H9 (cell line): Measurements from ENCODE around the gene CDH4. TPM values are rescaled to one million over a fixed set of nuclear protein-coding genes. Genes with fewer than 3 reads are reported as not detected.

Source experiments
- DNase-seq: peaks from one replicate; pipeline ENCODE4 v3.0.0-alpha.2; 2017
- H2AFZ ChIP-seq: one replicate; pipeline ENCODE4 v1.6.1; 2013; ENCODE audit warnings: mild to moderate bottlenecking, low read length, control low read depth, moderate library complexity
- H2AK5ac ChIP-seq: 2 replicates; pipeline ENCODE4 v1.6.1; 2013; ENCODE audit warnings: low read length, control low read depth, mixed read lengths; ENCODE audit not compliant: insufficient read length
- H2BK120ac ChIP-seq: one replicate; pipeline ENCODE4 v1.6.1; 2013; ENCODE audit warnings: low read depth, mild to moderate bottlenecking, low read length, control low read depth, inconsistent platforms; ENCODE audit not compliant: poor library complexity, severe bottlenecking
- H2BK12ac ChIP-seq: 2 replicates; pipeline ENCODE4 v1.6.1; 2013; ENCODE audit warnings: low read length, control low read depth, mixed read lengths, low read depth; ENCODE audit not compliant: insufficient read length
- H2BK15ac ChIP-seq: 2 replicates; pipeline ENCODE4 v1.6.1; 2013; ENCODE audit warnings: low read depth, low read length, control low read depth
- H2BK20ac ChIP-seq: one replicate; pipeline ENCODE4 v1.6.1; 2013; ENCODE audit warnings: low read depth, mild to moderate bottlenecking, low read length, control low read depth, inconsistent platforms; ENCODE audit not compliant: poor library complexity, severe bottlenecking
- H2BK5ac ChIP-seq: 2 replicates; pipeline ENCODE4 v1.6.1; 2013; ENCODE audit warnings: low read length, control low read depth, mixed read lengths; ENCODE audit not compliant: insufficient read length
- H3K14ac ChIP-seq: 2 replicates; pipeline ENCODE4 v1.6.1; 2013; ENCODE audit warnings: low read length, control low read depth; ENCODE audit not compliant: insufficient read depth
- H3K18ac ChIP-seq: 2 replicates; pipeline ENCODE4 v1.6.1; 2013; ENCODE audit warnings: low read depth, mild to moderate bottlenecking, mixed read lengths, low read length, control low read depth; ENCODE audit not compliant: insufficient read length
- H3K23ac ChIP-seq: 2 replicates; pipeline ENCODE4 v1.6.1; 2013; ENCODE audit warnings: low read length, control low read depth, mixed read lengths, low read depth; ENCODE audit not compliant: insufficient read length
- H3K23me2 ChIP-seq: 2 replicates; pipeline ENCODE4 v1.6.1; 2013; ENCODE audit warnings: low read depth, mild to moderate bottlenecking, mixed read lengths, low read length, control low read depth; ENCODE audit not compliant: insufficient read length, poor library complexity, severe bottlenecking
- H3K27ac ChIP-seq: 2 replicates; pipeline ENCODE4 v1.5.1; 2013; ENCODE audit warnings: low read length, control low read depth, mixed read lengths, low read depth; ENCODE audit not compliant: insufficient read length
- H3K27me3 ChIP-seq: 2 replicates; pipeline ENCODE4 v1.6.1; 2013; ENCODE audit warnings: low read length, control low read depth, inconsistent platforms; ENCODE audit not compliant: insufficient read depth
- H3K4ac ChIP-seq: 2 replicates; pipeline ENCODE4 v1.6.1; 2013; ENCODE audit warnings: low read depth, mild to moderate bottlenecking, control low read depth, inconsistent platforms, low read length, moderate library complexity
- H3K4me1 ChIP-seq: 2 replicates; pipeline ENCODE4 v1.6.1; 2013; ENCODE audit warnings: low read length, control low read depth, inconsistent platforms; ENCODE audit not compliant: insufficient read depth
- H3K4me2 ChIP-seq: 2 replicates; pipeline ENCODE4 v1.6.1; 2013; ENCODE audit warnings: low read length, control low read depth, mixed read lengths; ENCODE audit not compliant: insufficient read length, insufficient read depth
- H3K56ac ChIP-seq: 2 replicates; pipeline ENCODE4 v1.6.1; 2013; ENCODE audit warnings: low read depth, mild to moderate bottlenecking, mixed read lengths, low read length, control low read depth; ENCODE audit not compliant: insufficient read length
- H3K79me1 ChIP-seq: 2 replicates; pipeline ENCODE4 v1.6.1; 2013; ENCODE audit warnings: low read depth, mild to moderate bottlenecking, moderate library complexity, low read length, control low read depth, inconsistent platforms; ENCODE audit not compliant: insufficient read depth, poor library complexity, severe bottlenecking
- H3K79me2 ChIP-seq: 2 replicates; pipeline ENCODE4 v1.6.1; 2013; ENCODE audit warnings: low read length, control low read depth, inconsistent platforms; ENCODE audit not compliant: insufficient read depth
- H3K9ac ChIP-seq: 2 replicates; pipeline ENCODE4 v1.6.1; 2013; ENCODE audit warnings: low read length, control low read depth, mixed read lengths; ENCODE audit not compliant: insufficient read length; ENCODE audit errors: extremely low read depth
- H3K9me3 ChIP-seq: one replicate; pipeline ENCODE4 v1.6.1; 2013; ENCODE audit warnings: low read depth, low read length, inconsistent platforms; ENCODE audit not compliant: control insufficient read depth
- H3T11ph ChIP-seq: one replicate; pipeline ENCODE4 v1.6.1; 2013; ENCODE audit warnings: mild to moderate bottlenecking, low read length, control low read depth, inconsistent platforms
- H4K20me1 ChIP-seq: one replicate; pipeline ENCODE4 v1.6.1; 2013; ENCODE audit not compliant: control insufficient read depth, insufficient read length, insufficient read depth
- H4K5ac ChIP-seq: 2 replicates; pipeline ENCODE4 v1.6.1; 2013; ENCODE audit warnings: low read depth, mild to moderate bottlenecking, mixed read lengths, low read length, control low read depth; ENCODE audit not compliant: insufficient read length
- H4K8ac ChIP-seq: replicated peaks from 2 replicates; pipeline ENCODE4 v1.6.1; 2013; ENCODE audit warnings: low read length, control low read depth, mixed read lengths, low read depth; ENCODE audit not compliant: insufficient read length
- H4K91ac ChIP-seq: 2 replicates; pipeline ENCODE4 v1.6.1; 2013; ENCODE audit warnings: low read depth, mild to moderate bottlenecking, moderate library complexity, mixed read lengths, low read length, control low read depth; ENCODE audit not compliant: insufficient read length
- H3K27ac Mint-ChIP-seq, 3 experiments: 2 replicates in 2 of 3; 3 replicates in 1 of 3; pipeline ENCODE4 v1.8.0; 2020 to 2021; ENCODE audit warnings: mixed read lengths in 3 of 3, mild to moderate bottlenecking in 1 of 3, moderate library complexity in 1 of 3
- H3K27me3 Mint-ChIP-seq: 2 replicates; pipeline ENCODE4 v1.8.0; 2021; ENCODE audit warnings: low read depth, mild to moderate bottlenecking, moderate library complexity, mixed read lengths
- H3K36me3 Mint-ChIP-seq, 3 experiments: 2 replicates in 2 of 3; 3 replicates in 1 of 3; pipeline ENCODE4 v1.8.0; 2020 to 2021; ENCODE audit warnings: low read depth in 3 of 3, mixed read lengths in 3 of 3; ENCODE audit not compliant: insufficient read depth in 1 of 3
- H3K4me1 Mint-ChIP-seq, 2 experiments: 2 replicates each; pipeline ENCODE4 v1.8.0; 2020; ENCODE audit warnings: mixed read lengths in 2 of 2
- H3K4me3 Mint-ChIP-seq, 2 experiments: 2 replicates in 1 of 2; 3 replicates in 1 of 2; pipeline ENCODE4 v1.8.0; 2020 to 2021; ENCODE audit warnings: mild to moderate bottlenecking in 2 of 2, mixed read lengths in 2 of 2, moderate library complexity in 1 of 2
- H3K9me3 Mint-ChIP-seq, 2 experiments: 2 replicates in 1 of 2; 3 replicates in 1 of 2; pipeline ENCODE4 v1.8.0; 2020; ENCODE audit warnings: mild to moderate bottlenecking in 2 of 2, mixed read lengths in 2 of 2, moderate library complexity in 1 of 2
- WGBS: extraction: QIAGEN DNeasy Blood & Tissue Kit; methylation state at CpG from one replicate; pipeline ENCODE4 v1.1.7; 2013; ENCODE audit warnings: missing lambda C conversion rate, low lambda C conversion rate, mixed read lengths; ENCODE audit not compliant: insufficient read length; ENCODE audit errors: extremely low coverage; 5-methylcytosine and 5-hydroxymethylcytosine counted together
- total RNA-seq: library from RNA; stranded (reverse); gene quantifications from 2 replicates; pipeline ENCODE4 v1.2.1, GENCODE V29; 2021
- TF ChIP-seq, protein P1 (sequence below): fragments of 200-600 bp; sonication (generic); conservative IDR thresholded peaks from 3 replicates; pipeline ENCODE4 v1.8.0; 2021; ENCODE audit warnings: antibody characterized with exemption, mild to moderate bottlenecking

Gene CDH4
- total RNA-seq, 1 experiment from 2014 or later = 3.0 TPM

DNA sequence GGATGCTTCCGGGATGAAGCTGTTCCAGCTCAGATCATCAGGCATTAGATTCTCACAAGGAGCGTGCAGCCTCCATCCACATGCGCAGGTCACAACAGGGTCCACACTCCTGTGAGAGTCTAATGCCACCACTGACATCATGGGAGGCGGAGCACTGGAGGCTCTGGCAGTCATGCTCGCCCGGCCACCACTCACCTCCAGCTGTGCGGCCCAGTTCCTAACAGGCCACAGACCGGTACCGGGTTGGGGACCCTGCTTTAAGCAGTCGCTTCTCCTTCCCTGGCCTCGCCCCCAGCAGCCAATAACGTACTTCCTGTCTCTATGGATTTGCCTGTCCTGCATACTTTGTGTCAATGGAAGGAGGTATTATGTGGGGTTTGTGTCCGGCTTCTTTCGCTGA is 576.8 kb downstream of the CDH4 start:
- Histone ChIP-seq H4K8ac (no peak overlapping the region), H3K23ac (no peak overlapping the region), H2AFZ (no peak overlapping the region), H3K56ac (no peak overlapping the region), H3K79me2 (no peaks in the 10 kb centered on the region), H3K18ac (no peak overlapping the region), H3K79me1 (no peaks in the 10 kb centered on the region), H2BK15ac (no peak overlapping the region), H2BK12ac (no peak overlapping the region), H3K27ac (no peak overlapping the region), H3K4me1 (no peaks in the 10 kb centered on the region), H3K4ac (no peak overlapping the region), H3K9ac (no peak overlapping the region), H3K4me2 (no peak overlapping the region), H3K27me3 (no peaks in the 10 kb centered on the region; the same call in 1 of the 2 replicates), H3K23me2 (no peaks in the 10 kb centered on the region), H4K20me1 (no peaks in the 10 kb centered on the region), H3T11ph (no peak overlapping the region), H4K91ac (no peak overlapping the region), H4K5ac (no peak overlapping the region), H2BK5ac (no peak overlapping the region), H2AK5ac (no peak overlapping the region), H3K14ac (no peak overlapping the region), H3K9me3 (peaks cover 5% of the 10 kb centered on the region), H2BK120ac (no peak overlapping the region), H2BK20ac (no peak overlapping the region)
- Mint-ChIP-seq H3K9me3 (peaks cover 28 to 33% of the 10 kb centered on the region in 2 experiments), H3K27me3 (peaks cover 72% of the 10 kb centered on the region), H3K27ac (no peak overlapping the region), H3K4me1 (peaks cover 0 to 4% of the 10 kb centered on the region in 2 experiments; a peak in 1 of 4 replicates), H3K4me3 (no peak overlapping the region), H3K36me3 (peaks cover 4 to 15% (median 4%) of the 10 kb centered on the region in 3 experiments; a peak in 3 of 7 replicates)
- WGBS = no CpG with 5 or more reads among the region's 14 CpGs
- TF ChIP-seq, protein P1, sequence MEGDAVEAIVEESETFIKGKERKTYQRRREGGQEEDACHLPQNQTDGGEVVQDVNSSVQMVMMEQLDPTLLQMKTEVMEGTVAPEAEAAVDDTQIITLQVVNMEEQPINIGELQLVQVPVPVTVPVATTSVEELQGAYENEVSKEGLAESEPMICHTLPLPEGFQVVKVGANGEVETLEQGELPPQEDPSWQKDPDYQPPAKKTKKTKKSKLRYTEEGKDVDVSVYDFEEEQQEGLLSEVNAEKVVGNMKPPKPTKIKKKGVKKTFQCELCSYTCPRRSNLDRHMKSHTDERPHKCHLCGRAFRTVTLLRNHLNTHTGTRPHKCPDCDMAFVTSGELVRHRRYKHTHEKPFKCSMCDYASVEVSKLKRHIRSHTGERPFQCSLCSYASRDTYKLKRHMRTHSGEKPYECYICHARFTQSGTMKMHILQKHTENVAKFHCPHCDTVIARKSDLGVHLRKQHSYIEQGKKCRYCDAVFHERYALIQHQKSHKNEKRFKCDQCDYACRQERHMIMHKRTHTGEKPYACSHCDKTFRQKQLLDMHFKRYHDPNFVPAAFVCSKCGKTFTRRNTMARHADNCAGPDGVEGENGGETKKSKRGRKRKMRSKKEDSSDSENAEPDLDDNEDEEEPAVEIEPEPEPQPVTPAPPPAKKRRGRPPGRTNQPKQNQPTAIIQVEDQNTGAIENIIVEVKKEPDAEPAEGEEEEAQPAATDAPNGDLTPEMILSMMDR = no peak
- DNase-seq = no peak
